PC-3 (cell line): ENCODE measurements around the gene LRRTM3. TPM values are rescaled to one million over a fixed set of nuclear protein-coding genes. Genes with fewer than 3 reads are reported as not detected.

ENCODE experiments used
- ATAC-seq: fragments of 200-7000 bp; cut with Tn5 transposase; 2 replicates; pipeline ENCODE4 v1.9.1; 2020; ENCODE audit warnings: mild to moderate bottlenecking, moderate library complexity
- BruUV-seq: library from RNA; stranded (reverse); fragments of 400-500 nt; replicated peaks from 2 replicates; lab custom pipeline; 2021; lab: Mats Ljungman, UMichigan
- CTCF ChIA-PET: fragments of 300-600 bp; sonication (Branson Sonifier 250); formaldehyde crosslinking; loops from one replicate; lab custom pipeline; 2022; ENCODE audit warnings: antibody characterized with exemption; lab: Charles Lee
- POLR2A ChIA-PET: fragments of 300-600 bp; sonication (Branson Sonifier 250); formaldehyde crosslinking; loops from one replicate; lab custom pipeline; 2022; ENCODE audit warnings: antibody characterized with exemption; ENCODE audit not compliant: unreplicated experiment; lab: Charles Lee
- DNase-seq: peaks from one replicate; pipeline ENCODE4 v3.0.0-alpha.2; 2015
- H2AFZ ChIP-seq: fragments of 300-600 bp; sonication (generic); 2 replicates; pipeline ENCODE4 v1.6.0; 2016; ENCODE audit warnings: antibody characterized with exemption, low read length
- H3F3A ChIP-seq: fragments of 300-600 bp; sonication (generic); one replicate; pipeline ENCODE4 v1.6.0; 2017; ENCODE audit warnings: antibody characterized with exemption, low read length, control low read depth, mild to moderate bottlenecking; ENCODE audit not compliant: unreplicated experiment
- H3K27ac ChIP-seq: fragments of 300-600 bp; sonication (generic); 2 replicates; pipeline ENCODE4 v1.5.1; 2016; ENCODE audit warnings: mild to moderate bottlenecking, low read length
- H3K27me3 ChIP-seq: fragments of 300-600 bp; sonication (generic); 2 replicates; pipeline ENCODE4 v1.6.1; 2016; ENCODE audit warnings: low read length, mixed read lengths
- H3K36me3 ChIP-seq: fragments of 300-600 bp; sonication (generic); 2 replicates; pipeline ENCODE4 v1.6.1; 2016; ENCODE audit warnings: low read depth, mixed run types, low read length, mixed read lengths
- H3K4me1 ChIP-seq: fragments of 300-600 bp; sonication (generic); 2 replicates; pipeline ENCODE4 v1.5.1; 2016; ENCODE audit warnings: low read length; ENCODE audit not compliant: insufficient read depth
- H3K4me2 ChIP-seq: fragments of 300-600 bp; sonication (generic); 2 replicates; pipeline ENCODE4 v1.6.0; 2016; ENCODE audit warnings: low read length
- H3K4me3 ChIP-seq: fragments of 300-600 bp; sonication (generic); 2 replicates; pipeline ENCODE4 v1.5.1; 2016; ENCODE audit warnings: mild to moderate bottlenecking, low read length, mixed read lengths
- H3K79me2 ChIP-seq: fragments of 300-600 bp; sonication (generic); 2 replicates; pipeline ENCODE4 v1.6.1; 2017; ENCODE audit warnings: low read length, mixed read lengths
- H3K9ac ChIP-seq: fragments of 300-600 bp; sonication (generic); 2 replicates; pipeline ENCODE4 v1.6.0; 2016; ENCODE audit warnings: mild to moderate bottlenecking, low read length
- H3K9me2 ChIP-seq: fragments of 300-600 bp; sonication (generic); replicated peaks from 2 replicates; pipeline ENCODE4 v1.6.1; 2016; ENCODE audit warnings: mixed run types, low read length, mixed read lengths
- H3K9me3 ChIP-seq: fragments of 300-600 bp; sonication (generic); 2 replicates; pipeline ENCODE4 v1.6.1; 2016; ENCODE audit warnings: low read length, mixed read lengths
- H4K20me1 ChIP-seq: fragments of 300-600 bp; sonication (generic); 2 replicates; pipeline ENCODE4 v1.6.1; 2016; ENCODE audit warnings: low read length, mixed read lengths
- EZH2 ChIP-seq: fragments of 300-600 bp; sonication (generic); IDR thresholded peaks from one replicate; pipeline ENCODE4 v1.6.1; 2017; ENCODE audit warnings: antibody characterized with exemption, mild to moderate bottlenecking, low read length; ENCODE audit not compliant: unreplicated experiment
- EZH2phosphoT487 ChIP-seq: fragments of 300-600 bp; sonication (generic); IDR thresholded peaks from 2 replicates; pipeline ENCODE4 v1.6.1; 2018; ENCODE audit warnings: mild to moderate bottlenecking, antibody characterized with exemption, low read length, borderline replicate concordance
- intact Hi-C: fragments of 100-400 bp; cut with micrococcal nuclease; formaldehyde crosslinking; loops from 2 replicates; pipeline ENCODE4 v1.9.0; 2023
- total RNA-seq: library from RNA; depleted of rRNA; stranded (reverse); fragments of >200 nt; gene quantifications from 2 replicates; pipeline ENCODE4 v1.2.3, GENCODE V29; 2014
- TF ChIP-seq, protein P1 (sequence below): fragments of 300-600 bp; sonication (generic); conservative IDR thresholded peaks from 2 replicates; pipeline ENCODE4 v1.5.1; 2017; ENCODE audit warnings: antibody characterized with exemption, low read depth, mild to moderate bottlenecking, low read length

LRRTM3 gene
- total RNA-seq, 1 experiment from 2014 or later: 0.15 TPM

DNA sequence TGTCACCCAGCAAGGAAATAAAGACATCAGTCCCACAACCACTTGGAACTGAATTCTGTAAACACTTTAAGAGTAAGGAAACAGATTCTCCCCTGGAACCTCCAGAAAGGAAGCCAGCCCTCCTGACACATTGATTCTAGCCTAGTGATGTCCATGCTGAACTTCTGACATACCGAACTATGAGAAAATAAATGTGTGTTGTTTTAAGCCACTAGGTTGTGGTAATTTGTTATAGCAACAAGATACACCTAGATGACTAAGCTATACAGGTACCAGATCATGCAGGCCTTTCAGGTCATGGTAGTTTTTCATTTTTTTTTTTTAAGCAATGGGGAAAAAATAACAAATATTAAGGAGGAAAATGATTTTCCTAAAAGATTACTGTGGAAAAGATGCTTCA is 37.6 kb upstream of the LRRTM3 start:
- no TSS peak for BruUV-seq
- no peak overlapping the region for H3K4me3 ChIP-seq
- intact Hi-C loops: no loop called here
- no peaks in the 10 kb centered on the region for H3F3A ChIP-seq
- CTCF ChIA-PET: no interaction called here
- no peaks in the 10 kb centered on the region for H3K27me3 ChIP-seq
- no peaks in the 10 kb centered on the region for H3K9me3 ChIP-seq
- no peaks in the 10 kb centered on the region for H3K79me2 ChIP-seq
- POLR2A ChIA-PET: no interaction called here
- peak overlapping the region; percentile 1; the same call in 1 of the 2 replicates for H3K9ac ChIP-seq
- H3K4me1 ChIP-seq: peaks cover 15% of the 10 kb centered on the region
- H2AFZ ChIP-seq: peak overlapping the region; percentile 12
- TF ChIP-seq, protein P1, sequence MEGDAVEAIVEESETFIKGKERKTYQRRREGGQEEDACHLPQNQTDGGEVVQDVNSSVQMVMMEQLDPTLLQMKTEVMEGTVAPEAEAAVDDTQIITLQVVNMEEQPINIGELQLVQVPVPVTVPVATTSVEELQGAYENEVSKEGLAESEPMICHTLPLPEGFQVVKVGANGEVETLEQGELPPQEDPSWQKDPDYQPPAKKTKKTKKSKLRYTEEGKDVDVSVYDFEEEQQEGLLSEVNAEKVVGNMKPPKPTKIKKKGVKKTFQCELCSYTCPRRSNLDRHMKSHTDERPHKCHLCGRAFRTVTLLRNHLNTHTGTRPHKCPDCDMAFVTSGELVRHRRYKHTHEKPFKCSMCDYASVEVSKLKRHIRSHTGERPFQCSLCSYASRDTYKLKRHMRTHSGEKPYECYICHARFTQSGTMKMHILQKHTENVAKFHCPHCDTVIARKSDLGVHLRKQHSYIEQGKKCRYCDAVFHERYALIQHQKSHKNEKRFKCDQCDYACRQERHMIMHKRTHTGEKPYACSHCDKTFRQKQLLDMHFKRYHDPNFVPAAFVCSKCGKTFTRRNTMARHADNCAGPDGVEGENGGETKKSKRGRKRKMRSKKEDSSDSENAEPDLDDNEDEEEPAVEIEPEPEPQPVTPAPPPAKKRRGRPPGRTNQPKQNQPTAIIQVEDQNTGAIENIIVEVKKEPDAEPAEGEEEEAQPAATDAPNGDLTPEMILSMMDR: no peak
- TF ChIP-seq EZH2 (no peak), EZH2phosphoT487 (no peak)
- DNase-seq: peak; percentile 91
- peak overlapping the region; percentile 57 for H3K27ac ChIP-seq
- no peaks in the 10 kb centered on the region for H3K36me3 ChIP-seq
- peak overlapping the region; percentile 5 for H3K4me2 ChIP-seq
- no peaks in the 10 kb centered on the region for H4K20me1 ChIP-seq
- ATAC-seq: peak; percentile 96
- H3K9me2 ChIP-seq: no peaks in the 10 kb centered on the region

DNA sequence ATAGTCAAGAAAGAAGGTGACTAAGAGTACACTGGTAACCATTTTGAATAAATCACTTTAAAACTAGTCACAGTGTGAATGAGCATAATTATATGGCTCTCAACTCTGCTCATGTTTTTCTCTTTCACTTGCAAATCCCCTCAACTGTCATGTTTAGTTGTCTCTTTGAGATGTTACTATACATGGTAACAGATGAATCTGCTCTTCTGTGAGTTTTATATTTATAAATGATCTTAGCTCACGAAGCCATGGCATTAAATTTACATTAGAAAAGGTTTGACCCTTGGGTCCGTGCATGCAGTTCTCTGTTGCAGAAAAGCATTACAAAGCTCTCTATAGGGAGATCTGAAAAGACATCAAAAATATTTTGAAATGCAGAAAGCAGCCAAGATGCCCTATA is 33.0 kb upstream of the LRRTM3 start:
- BruUV-seq: no TSS peak

DNA sequence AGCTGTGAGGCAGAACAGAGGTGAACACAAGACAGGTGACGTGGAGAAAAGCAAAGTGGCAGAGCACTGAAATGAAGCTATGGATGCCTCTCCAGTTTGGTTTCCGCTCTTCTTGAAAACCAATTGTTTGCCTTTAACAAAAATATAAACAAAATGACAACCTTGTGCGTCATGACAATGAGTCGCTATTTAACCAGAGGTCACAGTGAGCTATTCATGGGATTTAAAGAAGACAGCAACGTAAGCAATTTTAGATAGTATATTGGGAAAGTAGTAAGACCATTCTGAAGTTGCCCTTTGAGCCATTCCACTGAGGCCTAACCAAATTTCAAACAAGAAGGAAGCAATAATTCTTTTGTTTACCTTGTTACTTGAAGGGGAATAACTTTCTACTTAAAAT is 15.2 kb upstream of the LRRTM3 start:
- no peak for TF ChIP-seq EZH2
- TF ChIP-seq, protein P1: no peak
- TF ChIP-seq EZH2phosphoT487: no peak
- intact Hi-C loops: loop anchor here (2.0 kb wide), 1 partner anchor 42 kb away; no protein-coding TSS in a partner anchor
- Histone ChIP-seq H3K27ac (peak overlapping the region; percentile 2), H3K4me1 (peaks cover 11% of the 10 kb centered on the region), H3K4me3 (no peak overlapping the region), H2AFZ (peak overlapping the region; percentile 2), H3K27me3 (no peaks in the 10 kb centered on the region), H3K36me3 (no peaks in the 10 kb centered on the region), H3F3A (no peaks in the 10 kb centered on the region), H4K20me1 (no peaks in the 10 kb centered on the region), H3K4me2 (peak overlapping the region; percentile 3; the same call in 1 of the 2 replicates), H3K9me3 (no peaks in the 10 kb centered on the region), H3K79me2 (no peaks in the 10 kb centered on the region), H3K9me2 (no peaks in the 10 kb centered on the region), H3K9ac (no peak overlapping the region)
- ChIA-PET POLR2A (interaction anchor here (0.6 kb wide), 1 partner anchor 1951 kb away, joined by 3 read pairs; no protein-coding TSS in a partner anchor), CTCF (interaction anchor here (0.6 to 1.1 kb wide), 2 partner anchors 14 to 325 kb away, joined by 3 to 5 read pairs; no protein-coding TSS in a partner anchor)
- peak; percentile 92 for DNase-seq
- ATAC-seq: peak; percentile 73
- BruUV-seq: no TSS peak

More for the DNA sequence above, 33.0 kb upstream of the LRRTM3 start:
- ATAC-seq (no peak), DNase-seq (no peak)
- H3K36me3 ChIP-seq: no peaks in the 10 kb centered on the region; the same call in 1 of the 2 replicates
- H2AFZ ChIP-seq: no peak overlapping the region
- no peak overlapping the region for H3K9ac ChIP-seq
- H3K27ac ChIP-seq: no peak overlapping the region
- ChIA-PET CTCF (no interaction called here), POLR2A (interaction anchor here (0.6 to 0.8 kb wide), 2 partner anchors 20 to 614 kb away, joined by 3 to 27 read pairs; no protein-coding TSS in a partner anchor)
- H3F3A ChIP-seq: no peaks in the 10 kb centered on the region
- no peak overlapping the region for H3K4me3 ChIP-seq
- TF ChIP-seq EZH2phosphoT487: no peak
- TF ChIP-seq EZH2: no peak
- TF ChIP-seq, protein P1: no peak
- peaks cover 14% of the 10 kb centered on the region for H3K4me1 ChIP-seq
- H3K27me3 ChIP-seq: no peaks in the 10 kb centered on the region
- H3K9me3 ChIP-seq: peaks cover 2% of the 10 kb centered on the region
- no peak overlapping the region for H3K4me2 ChIP-seq
- H3K79me2 ChIP-seq: no peaks in the 10 kb centered on the region
- no peaks in the 10 kb centered on the region for H3K9me2 ChIP-seq
- intact Hi-C loops: no loop called here
- H4K20me1 ChIP-seq: no peaks in the 10 kb centered on the region
